ENCODE results near the gene CENPS. TPM values are rescaled to one million over a fixed set of nuclear protein-coding genes. Genes with fewer than 3 reads are reported as not detected.

Gene CENPS
- total RNA-seq, 1 experiment from 2014 or later, result 17.8 TPM

- Histone ChIP-seq H3K9ac (ENCODE audit: extremely low read depth, insufficient read length, low read length) (peak overlapping the region; percentile 81), H3K4me2 (ENCODE audit: insufficient read depth, insufficient read length, low read length) (peak overlapping the region; percentile 81), H3K27ac (ENCODE audit: insufficient read length, low read depth, low read length) (no peak overlapping the region), H3K14ac (ENCODE audit: insufficient read depth, low read length) (no peak overlapping the region), H4K5ac (ENCODE audit: insufficient read length, low read depth, low read length) (no peak overlapping the region), H4K8ac (replicated peaks; ENCODE audit: insufficient read length, low read depth, low read length) (no peak overlapping the region), H4K91ac (ENCODE audit: insufficient read length, low read depth, low read length) (no peak overlapping the region), H3K56ac (ENCODE audit: insufficient read length, low read depth, low read length) (no peak overlapping the region), H3K4ac (ENCODE audit: low read depth, low read length) (no peak overlapping the region), H2AFZ (ENCODE audit: low read length) (no peak overlapping the region), H4K20me1 (ENCODE audit: control insufficient read depth, insufficient read depth, insufficient read length) (no peaks in the 10 kb centered on the region), H2BK120ac (ENCODE audit: low read depth, low read length, poor library complexity, severe bottlenecking) (no peak overlapping the region), H3K23me2 (ENCODE audit: insufficient read length, low read depth, low read length, poor library complexity, severe bottlenecking) (peaks cover 4% of the 10 kb centered on the region), H3K4me1 (ENCODE audit: insufficient read depth, low read length) (no peaks in the 10 kb centered on the region; the same call in 1 of the 2 replicates), H3K27me3 (ENCODE audit: insufficient read depth, low read length) (no peaks in the 10 kb centered on the region), H3T11ph (ENCODE audit: low read length) (no peak overlapping the region), H3K18ac (ENCODE audit: insufficient read length, low read depth, low read length) (no peak overlapping the region), H3K9me3 (ENCODE audit: control insufficient read depth, low read depth, low read length) (no peaks in the 10 kb centered on the region), H3K23ac (ENCODE audit: insufficient read length, low read depth, low read length) (no peak overlapping the region), H3K79me1 (ENCODE audit: insufficient read depth, low read depth, low read length, poor library complexity, severe bottlenecking) (no peaks in the 10 kb centered on the region), H2AK5ac (ENCODE audit: insufficient read length, low read length) (no peak overlapping the region), H3K79me2 (ENCODE audit: insufficient read depth, low read length) (no peaks in the 10 kb centered on the region), H2BK20ac (ENCODE audit: low read depth, low read length, poor library complexity, severe bottlenecking) (no peak overlapping the region), H2BK15ac (ENCODE audit: low read depth, low read length) (no peak overlapping the region), H2BK5ac (ENCODE audit: insufficient read length, low read length) (no peak overlapping the region), H2BK12ac (ENCODE audit: insufficient read length, low read depth, low read length) (no peak overlapping the region)
- no peaks in the 10 kb centered on the region for H3K27me3 Mint-ChIP-seq (ENCODE audit: low read depth)
- 0 out of 7 replicates have a peak overlapping the region, but pooled peaks of 1 of the 3 experiments have one; percentile 40 for H3K27ac Mint-ChIP-seq
- peaks cover 19 to 20% of the 10 kb centered on the region in 2 experiments for H3K4me1 Mint-ChIP-seq
- no peak for DNase-seq
- no peaks in the 10 kb centered on the region for H3K9me3 Mint-ChIP-seq
- no CpG with 5 or more reads among the region's 16 CpGs for WGBS (ENCODE audit: extremely low coverage, insufficient read length, low lambda C conversion rate)
- TF ChIP-seq CTCF (conservative IDR thresholded peaks at IDR 0.05), result no peak
- peak overlapping the region; percentile 76 to 90 for H3K4me3 Mint-ChIP-seq
- peaks cover 0 to 8% (median 1%) of the 10 kb centered on the region in 3 experiments; a peak in 3 of 7 replicates for H3K36me3 Mint-ChIP-seq (ENCODE audit: insufficient read depth in 1 of 3, low read depth in 3 of 3)
Observed at GRCh38 chr1:10429868-10430215, 391 bp upstream of the CENPS start.
